H1 (cell line): ENCODE measurements around the gene SLC25A36. TPM values are rescaled to one million over a fixed set of nuclear protein-coding genes. Genes with fewer than 3 reads are reported as not detected.

ENCODE experiments used
- CHD7 ChIP-seq: fragments of 300-600 bp; sonication (generic); IDR thresholded peaks from 2 replicates; pipeline ENCODE4 v1.7.1; 2012; ENCODE audit warnings: low read length, moderate library complexity, mild to moderate bottlenecking, inconsistent platforms; ENCODE audit not compliant: insufficient replicate concordance
- polyA plus RNA-seq, 7 experiments: library from polyadenylated mRNA; depleted of rRNA in 3 of 7; stranded (reverse) in 5 of 7; unstranded in 2 of 7; fragments of >200 nt in 5 of 7; fragments of 200-250 nt in 2 of 7; gene quantifications; 1 replicate in 5 of 7; 2 replicates in 1 of 7; 4 replicates in 1 of 7; pipeline versions ENCODE4 v1.2.1 to v1.2.3, GENCODE V29; 2011 to 2013; ENCODE audit warnings: missing spikeins in 2 of 7, mixed read lengths in 2 of 7
- total RNA-seq: library from RNA; stranded (reverse); fragmentation: NEBNext Ultra II Directional; extraction: Animal tissue kit (Norgen Biotek cat#: 25700); gene quantifications from 2 replicates; pipeline ENCODE4 v1.2.1, GENCODE V29; 2021

The SLC25A36 gene
- total and polyA plus RNA-seq, 2 of the 8 experiments (the other 6 are each of a cell fraction or from before 2014, with no cell fraction given): 42.9 to 71.8 TPM

DNA sequence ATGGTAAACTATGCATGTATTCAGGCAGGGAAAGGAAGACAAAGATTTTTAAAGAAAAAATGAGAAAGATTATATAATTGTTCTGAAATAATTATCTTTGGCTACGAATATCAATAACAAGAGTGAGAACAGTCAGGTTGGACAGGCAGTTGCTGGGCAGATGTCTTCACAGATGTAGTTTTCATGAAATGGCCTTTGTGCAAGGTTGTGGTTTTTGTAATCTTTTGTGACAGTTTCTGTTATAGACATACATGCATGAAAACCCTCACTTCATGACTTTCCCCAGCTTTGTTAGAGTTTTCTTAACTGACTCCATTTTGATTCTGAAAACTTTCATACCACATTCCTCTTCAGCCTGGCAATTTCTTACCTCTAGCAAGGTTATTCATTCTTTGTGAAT lies 34.9 kb upstream of the SLC25A36 start (continued):
- no peak for TF ChIP-seq CHD7
